GM12878 (cell line): ENCODE data around the gene SH2B2. TPM values are rescaled to one million over a fixed set of nuclear protein-coding genes. Genes with fewer than 3 reads are reported as not detected.

Experiments used
- ATAC-seq: fragments of 200-7000 bp; cut with Tn5 transposase; 3 replicates; pipeline ENCODE4 v1.9.1; 2020; ENCODE audit warnings: mild to moderate bottlenecking, moderate library complexity
- BruUV-seq: library from RNA; stranded (reverse); fragments of 400-500 nt; replicated peaks from 2 replicates; lab custom pipeline; 2021; lab: Mats Ljungman, UMichigan
- CTCF ChIA-PET: fragments of 300-600 bp; sonication (Branson Sonifier 250); formaldehyde crosslinking; extraction: SDS; loops from one replicate; lab custom pipeline; 2021; ENCODE audit warnings: inconsistent platforms; lab: Yijun Ruan, JAX
- POLR2A ChIA-PET: fragments of 350-600 bp; formaldehyde crosslinking; extraction: SDS; loops from one replicate; lab custom pipeline; 2021; ENCODE audit warnings: inconsistent platforms; lab: Charles Lee
- RAD21 ChIA-PET: fragments of 300-600 bp; sonication (Branson Sonifier 250); formaldehyde crosslinking; loops from one replicate; lab custom pipeline; 2023; ENCODE audit warnings: antibody characterized with exemption; ENCODE audit not compliant: unreplicated experiment; lab: Charles Lee
- SMC1A ChIA-PET: fragments of 300-600 bp; sonication (Branson Sonifier 250); formaldehyde crosslinking; loops from one replicate; lab custom pipeline; 2023; ENCODE audit not compliant: unreplicated experiment, uncharacterized antibody; lab: Charles Lee
- DNase-seq: peaks from one replicate; pipeline ENCODE4 v3.0.0-alpha.2; 2011; ENCODE audit warnings: low read depth, low spot score
- FAIRE-seq: peaks from 3 replicates; lab custom pipeline; 2011; peaks lifted over from hg19 to GRCh38; lab: Jason Lieb, UNC
- H2AFZ ChIP-seq: 2 replicates; pipeline ENCODE4 v1.6.0; 2011; ENCODE audit warnings: low read depth, low read length, control low read depth; ENCODE audit not compliant: control insufficient read depth
- H3K27ac ChIP-seq: 2 replicates; pipeline ENCODE4 v1.5.1; 2011; ENCODE audit warnings: control low read depth; ENCODE audit not compliant: control insufficient read depth, insufficient read depth
- H3K27me3 ChIP-seq, 2 experiments: replicated peaks in 1 of 2; 2 replicates each; pipeline versions ENCODE4 v1.6.0 to v1.6.1; 2011; ENCODE audit warnings: low read length in 1 of 2; ENCODE audit not compliant: control insufficient read depth in 2 of 2, insufficient read depth in 2 of 2
- H3K36me3 ChIP-seq, 2 experiments: 2 replicates each; pipeline ENCODE4 v1.5.1; 2011; ENCODE audit warnings: low read length in 1 of 2; ENCODE audit not compliant: control insufficient read depth in 2 of 2, insufficient read depth in 2 of 2
- H3K4me1 ChIP-seq: 2 replicates; pipeline ENCODE4 v1.6.1; 2011; ENCODE audit warnings: mild to moderate bottlenecking, low read length, moderate library complexity, mixed read lengths; ENCODE audit not compliant: control insufficient read depth, insufficient read depth
- H3K4me2 ChIP-seq: 2 replicates; pipeline ENCODE4 v1.6.0; 2011; ENCODE audit warnings: control low read depth; ENCODE audit not compliant: control insufficient read depth, insufficient read depth
- H3K4me3 ChIP-seq: fragments of 200-600 bp; sonication (generic); 2 replicates; pipeline ENCODE4 v1.5.1; 2016
- H3K79me2 ChIP-seq: 2 replicates; pipeline ENCODE4 v1.6.0; 2011; ENCODE audit warnings: low read length; ENCODE audit not compliant: control insufficient read depth, insufficient read depth
- H3K9ac ChIP-seq: 2 replicates; pipeline ENCODE4 v1.8.0; 2011; ENCODE audit warnings: low read length, control low read depth, mixed read lengths; ENCODE audit not compliant: control insufficient read depth, insufficient read depth
- H3K9me3 ChIP-seq: replicated peaks from 3 replicates; pipeline ENCODE4 v1.5.1; 2011; ENCODE audit warnings: mild to moderate bottlenecking, low read length; ENCODE audit not compliant: control insufficient read depth, insufficient read depth
- H4K20me1 ChIP-seq: 2 replicates; pipeline ENCODE4 v1.6.0; 2011; ENCODE audit not compliant: control insufficient read depth, insufficient read depth
- ASH2L ChIP-seq: fragments of 300-600, 200-600 bp; sonication (generic); IDR thresholded peaks from 2 replicates; pipeline ENCODE4 v1.6.1; 2017; ENCODE audit warnings: low read depth, mild to moderate bottlenecking, borderline replicate concordance
- BRCA1 ChIP-seq: IDR thresholded peaks from 2 replicates; pipeline ENCODE4 v1.6.1; 2011; ENCODE audit warnings: low read depth, low read length, improper control_type of control experiment
- CBFB ChIP-seq: IDR thresholded peaks from 2 replicates; pipeline ENCODE4 v1.6.1; 2016; ENCODE audit warnings: antibody characterized with exemption, low read depth
- CREB1 ChIP-seq: IDR thresholded peaks from 2 replicates; pipeline ENCODE4 v1.6.1; 2012; ENCODE audit warnings: low read depth, mild to moderate bottlenecking, inconsistent platforms
- CREM ChIP-seq: IDR thresholded peaks from 2 replicates; pipeline ENCODE4 v1.6.1; 2014; ENCODE audit warnings: antibody characterized with exemption, low read depth
- EGR1 ChIP-seq, 2 experiments: IDR thresholded peaks; 1 replicate in 1 of 2; 2 replicates in 1 of 2; pipeline ENCODE4 v1.6.1; 2011 to 2012; ENCODE audit warnings: low read depth in 2 of 2, low read length in 2 of 2, borderline replicate concordance in 1 of 2, mild to moderate bottlenecking in 1 of 2, moderate library complexity in 1 of 2
- ESRRA ChIP-seq: IDR thresholded peaks from 2 replicates; pipeline ENCODE4 v1.6.1; 2012; ENCODE audit warnings: mild to moderate bottlenecking, low read length, improper control_type of control experiment
- KDM1A ChIP-seq: fragments of 200-600 bp; sonication (generic); IDR thresholded peaks from 2 replicates; pipeline ENCODE4 v1.6.1; 2016; ENCODE audit warnings: borderline replicate concordance
- MTA3 ChIP-seq: IDR thresholded peaks from 2 replicates; pipeline ENCODE4 v1.6.1; 2012; ENCODE audit warnings: low read length, inconsistent platforms, borderline replicate concordance
- PAX8 ChIP-seq: fragments of 450-650 bp; IDR thresholded peaks from 2 replicates; pipeline ENCODE4 v1.6.1; 2017; ENCODE audit warnings: mild to moderate bottlenecking, moderate library complexity
- POLR2AphosphoS2 ChIP-seq: IDR thresholded peaks from 2 replicates; pipeline ENCODE4 v1.6.1; 2011; ENCODE audit warnings: low read depth, mild to moderate bottlenecking, low read length, improper control_type of control experiment, moderate library complexity
- SMARCA5 ChIP-seq: fragments of 450-650 bp; IDR thresholded peaks from 2 replicates; pipeline ENCODE4 v1.6.1; 2017; ENCODE audit warnings: mild to moderate bottlenecking
- SRF ChIP-seq, 2 experiments: IDR thresholded peaks; 2 replicates each; pipeline ENCODE4 v1.6.1; 2011; ENCODE audit warnings: low read depth in 2 of 2, low read length in 2 of 2, mild to moderate bottlenecking in 1 of 2, moderate library complexity in 1 of 2
- TCF12 ChIP-seq: IDR thresholded peaks from 2 replicates; pipeline ENCODE4 v1.6.1; 2011; ENCODE audit warnings: low read depth, mild to moderate bottlenecking, low read length
- TCF3 ChIP-seq: IDR thresholded peaks from 2 replicates; pipeline ENCODE4 v1.6.1; 2012; ENCODE audit warnings: low read depth, mild to moderate bottlenecking, low read length, borderline replicate concordance; ENCODE audit not compliant: insufficient read depth
- USF2 ChIP-seq: IDR thresholded peaks from 2 replicates; pipeline ENCODE4 v1.6.1; 2011; ENCODE audit warnings: low read depth, low read length, improper control_type of control experiment, borderline replicate concordance
- ZBTB33 ChIP-seq: fragments of 450-650 bp; IDR thresholded peaks from 2 replicates; pipeline ENCODE4 v1.6.1; 2017; ENCODE audit warnings: mild to moderate bottlenecking
- ZNF622 ChIP-seq: fragments of 450-650 bp; IDR thresholded peaks from 2 replicates; pipeline ENCODE4 v1.6.1; 2017; ENCODE audit warnings: mild to moderate bottlenecking, inconsistent platforms
- WGBS: methylation state at CpG from one replicate; pipeline ENCODE4 v1.1.6; 2016; ENCODE audit warnings: low lambda C conversion rate; ENCODE audit not compliant: insufficient replicate concordance, insufficient coverage; ENCODE audit errors: missing lambda C conversion rate; 5-methylcytosine and 5-hydroxymethylcytosine counted together
- in situ Hi-C: fragments of 300-500 bp; cut with MboI; formaldehyde crosslinking; loops from 9 replicates; pipeline ENCODE4 v1.14.3; 2018; ENCODE audit warnings: mixed read lengths
- intact Hi-C: fragments of 100-400 bp; cut with micrococcal nuclease; formaldehyde crosslinking; loops from one replicate; pipeline ENCODE4 v1.14.2; 2022; ENCODE audit not compliant: unreplicated experiment
- polyA plus RNA-seq, 11 experiments: library from polyadenylated mRNA; depleted of rRNA in 4 of 11; unstranded in 6 of 11; stranded (reverse) in 5 of 11; fragments of >200 nt; fragmentation: Nextera tagmentation in 4 of 11; fragmentation: Illumina TruSeq in 1 of 11; extraction: Ambion mirVana in 4 of 11; extraction: Trizol in 1 of 11; gene quantifications; 1 replicate in 1 of 11; 2 replicates in 10 of 11; pipeline versions ENCODE4 v1.2.1 to v1.2.3, GENCODE V29; 2011 to 2016; ENCODE audit warnings: inconsistent platforms in 2 of 11, missing spikeins in 2 of 11, low read depth in 1 of 11
- total RNA-seq, 4 experiments: library from RNA; depleted of rRNA in 3 of 4; stranded (reverse); fragments of >200 nt in 3 of 4; fragmentation: Illumina TruSeq in 1 of 4; extraction: Trizol in 1 of 4; gene quantifications; 2 replicates each; pipeline versions ENCODE4 v1.2.1 to v1.2.3, GENCODE V29; 2013 to 2021
- TF ChIP-seq, protein P1 (sequence below): fragments of 150-350 bp; IDR thresholded peaks from 2 replicates; pipeline ENCODE4 v1.6.1; 2016; ENCODE audit warnings: low read depth, low read length

Gene SH2B2
- total and polyA plus RNA-seq, 10 of the 15 experiments (the other 5 are each of a cell fraction or from before 2014, with no cell fraction given): 0.13 to 55.1 (median 7.4) TPM; not detected in 1

- no peaks in the 10 kb centered on the region for H3K27me3 ChIP-seq
- H3K4me3 ChIP-seq: peak overlapping the region; percentile 80
- TF ChIP-seq SRF (IDR thresholded peaks at IDR 0.05; ENCODE audit: low read depth in 2 of 2, low read length in 2 of 2) (no peak), CREM (no peak), PAX8 (no peak), ZNF622 (no peak), BRCA1 (no peak), USF2 (no peak), EGR1 (IDR thresholded peaks at IDR 0.05; ENCODE audit: borderline replicate concordance in 1 of 2, low read depth in 2 of 2, low read length in 2 of 2) (no peak), MTA3 (no peak), KDM1A (no peak), CBFB (no peak), ZBTB33 (no peak), TCF3 (no peak), SMARCA5 (no peak), TCF12 (no peak), POLR2AphosphoS2 (no peak), ESRRA (no peak), ASH2L (no peak), CREB1 (no peak)
- TF ChIP-seq, protein P1, sequence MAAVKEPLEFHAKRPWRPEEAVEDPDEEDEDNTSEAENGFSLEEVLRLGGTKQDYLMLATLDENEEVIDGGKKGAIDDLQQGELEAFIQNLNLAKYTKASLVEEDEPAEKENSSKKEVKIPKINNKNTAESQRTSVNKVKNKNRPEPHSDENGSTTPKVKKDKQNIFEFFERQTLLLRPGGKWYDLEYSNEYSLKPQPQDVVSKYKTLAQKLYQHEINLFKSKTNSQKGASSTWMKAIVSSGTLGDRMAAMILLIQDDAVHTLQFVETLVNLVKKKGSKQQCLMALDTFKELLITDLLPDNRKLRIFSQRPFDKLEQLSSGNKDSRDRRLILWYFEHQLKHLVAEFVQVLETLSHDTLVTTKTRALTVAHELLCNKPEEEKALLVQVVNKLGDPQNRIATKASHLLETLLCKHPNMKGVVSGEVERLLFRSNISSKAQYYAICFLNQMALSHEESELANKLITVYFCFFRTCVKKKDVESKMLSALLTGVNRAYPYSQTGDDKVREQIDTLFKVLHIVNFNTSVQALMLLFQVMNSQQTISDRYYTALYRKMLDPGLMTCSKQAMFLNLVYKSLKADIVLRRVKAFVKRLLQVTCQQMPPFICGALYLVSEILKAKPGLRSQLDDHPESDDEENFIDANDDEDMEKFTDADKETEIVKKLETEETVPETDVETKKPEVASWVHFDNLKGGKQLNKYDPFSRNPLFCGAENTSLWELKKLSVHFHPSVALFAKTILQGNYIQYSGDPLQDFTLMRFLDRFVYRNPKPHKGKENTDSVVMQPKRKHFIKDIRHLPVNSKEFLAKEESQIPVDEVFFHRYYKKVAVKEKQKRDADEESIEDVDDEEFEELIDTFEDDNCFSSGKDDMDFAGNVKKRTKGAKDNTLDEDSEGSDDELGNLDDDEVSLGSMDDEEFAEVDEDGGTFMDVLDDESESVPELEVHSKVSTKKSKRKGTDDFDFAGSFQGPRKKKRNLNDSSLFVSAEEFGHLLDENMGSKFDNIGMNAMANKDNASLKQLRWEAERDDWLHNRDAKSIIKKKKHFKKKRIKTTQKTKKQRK: no peak
- peak overlapping the region; percentile 79 for H2AFZ ChIP-seq
- H3K36me3 ChIP-seq: no peaks in the 10 kb centered on the region; a peak in 1 of 4 replicates
- POLR2A ChIA-PET: interaction anchor here (3.9 kb wide), 1 partner anchor 20 kb away, joined by 34 read pairs; no protein-coding TSS in a partner anchor
- RAD21 ChIA-PET: interaction anchor here (0.7 to 6.0 kb wide), 5 partner anchors 10 to 153 kb away, joined by 3 to 121 read pairs (median 5); no protein-coding TSS in a partner anchor
- H3K9me3 ChIP-seq: no peaks in the 10 kb centered on the region
- FAIRE-seq: no peak
- ATAC-seq: no peak
- intact Hi-C loops (loop anchor here (5.0 kb wide), 1 partner anchor 182 kb away; no protein-coding TSS in a partner anchor), in situ Hi-C loops (loop anchor here (5.0 kb wide), 1 partner anchor 167 kb away; no protein-coding TSS in a partner anchor)
- no peak overlapping the region for H3K27ac ChIP-seq
- CTCF ChIA-PET: interaction anchor here (9.3 kb wide), 1 partner anchor 106 kb away, joined by 205 read pairs; the partner anchor contains the start of gene PRKRIP1
- SMC1A ChIA-PET: interaction anchor here (1.0 to 9.2 kb wide), 5 partner anchors 9 to 159 kb away, joined by 3 to 122 read pairs (median 4); no protein-coding TSS in a partner anchor
- DNase-seq: no peak
- no peaks in the 10 kb centered on the region for H4K20me1 ChIP-seq
- peak overlapping the region; percentile 62 for H3K4me2 ChIP-seq
- BruUV-seq: no TSS peak
- peaks cover 33% of the 10 kb centered on the region for H3K79me2 ChIP-seq
- peaks cover 43% of the 10 kb centered on the region for H3K4me1 ChIP-seq
- WGBS: 40% methylated on average over 17 of the region's 19 CpGs
- H3K9ac ChIP-seq: peak overlapping the region; percentile 34; the same call in 1 of the 2 replicates
These were observed 980 bp upstream of the SH2B2 start for GRCh38 chr7:102285540-102286236.
